ENCODE measurements around the gene NF2.

GRCh38 chr22:29570456-29570855, 33.0 kb upstream of the NF2 start:
- no peak for TF ChIP-seq CTCF (IDR thresholded peaks at IDR 0.05 in 2 of 3, conservative IDR thresholded peaks at IDR 0.05 in 1 of 3; ENCODE audit: control insufficient read depth in 2 of 3, extremely low read depth in 1 of 3, insufficient read depth in 1 of 3, low read depth in 3 of 3, low read length in 3 of 3)
- no peak for TF ChIP-seq TCF7 (IDR thresholded peaks at IDR 0.05; ENCODE audit: borderline replicate concordance)
- no peak for TF ChIP-seq BHLHE40 (IDR thresholded peaks at IDR 0.05; ENCODE audit: borderline replicate concordance in 1 of 2, low read depth in 2 of 2, low read length in 1 of 2)
- no peak for TF ChIP-seq MAX (IDR thresholded peaks at IDR 0.05; ENCODE audit: low read depth, low read length)
- TF ChIP-seq CBFB (IDR thresholded peaks at IDR 0.05; ENCODE audit: low read depth) = no peak
- no peak for TF ChIP-seq EP300 (IDR thresholded peaks at IDR 0.05; ENCODE audit: borderline replicate concordance in 1 of 2, control insufficient read depth in 1 of 2, low read depth in 2 of 2, low read length in 2 of 2)
- no peak for TF ChIP-seq POLR2AphosphoS5 (IDR thresholded peaks at IDR 0.05; ENCODE audit: low read length)

Measured in GM12878 (cell line).